Measurements from ENCODE around the gene RING1. TPM values are rescaled to one million over a fixed set of nuclear protein-coding genes. Genes with fewer than 3 reads are reported as not detected.

Gene RING1
- total RNA-seq, 1 experiment from 2014 or later = 31.0 TPM

DNA sequence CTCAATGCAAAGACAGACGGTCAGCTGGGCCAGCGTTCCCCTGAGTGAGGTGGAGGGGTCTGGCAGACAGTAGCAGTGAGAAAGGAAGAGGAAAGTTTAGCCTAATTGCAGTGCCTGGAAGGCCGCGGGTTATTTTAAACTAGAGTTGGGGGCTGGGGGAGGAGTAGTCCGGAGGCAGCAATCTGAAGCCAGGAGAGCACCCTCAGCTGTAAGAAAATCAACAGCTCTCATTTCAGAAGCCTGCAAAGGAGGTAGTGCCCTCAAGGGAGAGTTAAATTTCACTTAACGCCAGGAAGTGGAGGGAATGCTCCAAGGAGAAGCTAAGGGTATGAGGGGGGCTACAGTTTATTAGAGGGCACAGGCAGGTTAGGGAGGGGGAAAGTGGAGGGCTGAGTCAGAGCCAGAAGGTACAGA is 26.9 kb downstream of the RING1 start:
- no CpG with 5 or more reads among the region's 6 CpGs for WGBS (ENCODE audit: extremely low coverage, insufficient read length, low lambda C conversion rate)
- H2BK120ac ChIP-seq (ENCODE audit: low read depth, low read length, poor library complexity, severe bottlenecking) = no peak overlapping the region

More for the DNA sequence above, 26.9 kb downstream of the RING1 start:
- no peak overlapping the region; a peak in 1 of 7 replicates for H3K27ac Mint-ChIP-seq
- no peaks in the 10 kb centered on the region for H3K36me3 Mint-ChIP-seq (ENCODE audit: insufficient read depth in 1 of 3, low read depth in 3 of 3)
- no peak overlapping the region for H4K8ac ChIP-seq (replicated peaks; ENCODE audit: insufficient read length, low read depth, low read length)
- no peak overlapping the region for H4K5ac ChIP-seq (ENCODE audit: insufficient read length, low read depth, low read length)
- no peaks in the 10 kb centered on the region for H3K9me3 Mint-ChIP-seq
- H3K79me1 ChIP-seq (ENCODE audit: insufficient read depth, low read depth, low read length, poor library complexity, severe bottlenecking) = no peaks in the 10 kb centered on the region
- no peak overlapping the region for H2BK12ac ChIP-seq (ENCODE audit: insufficient read length, low read depth, low read length)
- H2BK20ac ChIP-seq (ENCODE audit: low read depth, low read length, poor library complexity, severe bottlenecking) = no peak overlapping the region
- TF ChIP-seq, protein P1, sequence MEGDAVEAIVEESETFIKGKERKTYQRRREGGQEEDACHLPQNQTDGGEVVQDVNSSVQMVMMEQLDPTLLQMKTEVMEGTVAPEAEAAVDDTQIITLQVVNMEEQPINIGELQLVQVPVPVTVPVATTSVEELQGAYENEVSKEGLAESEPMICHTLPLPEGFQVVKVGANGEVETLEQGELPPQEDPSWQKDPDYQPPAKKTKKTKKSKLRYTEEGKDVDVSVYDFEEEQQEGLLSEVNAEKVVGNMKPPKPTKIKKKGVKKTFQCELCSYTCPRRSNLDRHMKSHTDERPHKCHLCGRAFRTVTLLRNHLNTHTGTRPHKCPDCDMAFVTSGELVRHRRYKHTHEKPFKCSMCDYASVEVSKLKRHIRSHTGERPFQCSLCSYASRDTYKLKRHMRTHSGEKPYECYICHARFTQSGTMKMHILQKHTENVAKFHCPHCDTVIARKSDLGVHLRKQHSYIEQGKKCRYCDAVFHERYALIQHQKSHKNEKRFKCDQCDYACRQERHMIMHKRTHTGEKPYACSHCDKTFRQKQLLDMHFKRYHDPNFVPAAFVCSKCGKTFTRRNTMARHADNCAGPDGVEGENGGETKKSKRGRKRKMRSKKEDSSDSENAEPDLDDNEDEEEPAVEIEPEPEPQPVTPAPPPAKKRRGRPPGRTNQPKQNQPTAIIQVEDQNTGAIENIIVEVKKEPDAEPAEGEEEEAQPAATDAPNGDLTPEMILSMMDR (conservative IDR thresholded peaks at IDR 0.05) = no peak
- no peaks in the 10 kb centered on the region for H3K9me3 ChIP-seq (ENCODE audit: control insufficient read depth, low read depth, low read length)
- H3K4me1 ChIP-seq (ENCODE audit: insufficient read depth, low read length) = peaks cover 3% of the 10 kb centered on the region; the same call in 1 of the 2 replicates
- no peak overlapping the region for H3K4ac ChIP-seq (ENCODE audit: low read depth, low read length)
- no peak overlapping the region for H2AFZ ChIP-seq (ENCODE audit: low read length)
- no peak overlapping the region for H3T11ph ChIP-seq (ENCODE audit: low read length)
- no peak overlapping the region for H4K91ac ChIP-seq (ENCODE audit: insufficient read length, low read depth, low read length)
- peak overlapping the region in 1 of 2 experiments; percentile 22; a peak in 2 of 5 replicates for H3K4me3 Mint-ChIP-seq
- no peak overlapping the region for H2BK15ac ChIP-seq (ENCODE audit: low read depth, low read length)
- H2AK5ac ChIP-seq (ENCODE audit: insufficient read length, low read length) = no peak overlapping the region
- no peak overlapping the region for H3K23ac ChIP-seq (ENCODE audit: insufficient read length, low read depth, low read length)
- H3K18ac ChIP-seq (ENCODE audit: insufficient read length, low read depth, low read length) = no peak overlapping the region
- no peak overlapping the region for H2BK5ac ChIP-seq (ENCODE audit: insufficient read length, low read length)
- H3K14ac ChIP-seq (ENCODE audit: insufficient read depth, low read length) = no peak overlapping the region
- H3K56ac ChIP-seq (ENCODE audit: insufficient read length, low read depth, low read length) = no peak overlapping the region
- H3K79me2 ChIP-seq (ENCODE audit: insufficient read depth, low read length) = no peaks in the 10 kb centered on the region
- peaks cover 60% of the 10 kb centered on the region for H3K27me3 Mint-ChIP-seq (ENCODE audit: low read depth)
- no peaks in the 10 kb centered on the region for H4K20me1 ChIP-seq (ENCODE audit: control insufficient read depth, insufficient read depth, insufficient read length)
- no peak for DNase-seq
- no peak overlapping the region for H3K27ac ChIP-seq (ENCODE audit: insufficient read length, low read depth, low read length)
- H3K4me2 ChIP-seq (ENCODE audit: insufficient read depth, insufficient read length, low read length) = no peak overlapping the region
- no peaks in the 10 kb centered on the region for H3K23me2 ChIP-seq (ENCODE audit: insufficient read length, low read depth, low read length, poor library complexity, severe bottlenecking)
- no peaks in the 10 kb centered on the region for H3K27me3 ChIP-seq (ENCODE audit: insufficient read depth, low read length)
- H3K9ac ChIP-seq (ENCODE audit: extremely low read depth, insufficient read length, low read length) = no peak overlapping the region
- peaks cover 11% of the 10 kb centered on the region in 2 experiments for H3K4me1 Mint-ChIP-seq
